CD4-positive, alpha-beta T cell treated with Interferon alpha-2 for 1 hour (primary cell): ENCODE measurements around the gene RPL36.
"Not testable (repeated sequence)": the region's sequence is repeated elsewhere in the genome, so short reads cannot be mapped to it uniquely, and the experiment has no call there.

Experiments
- DNase-seq, 2 donors: peaks; one replicate each; pipeline ENCODE4 v3.0.0-alpha.2; 2020 to 2022

Gene RPL36

GRCh38 chr19:5691822-5692722, 2.0 kb downstream of the RPL36 start:
- DNase-seq, result no peak

- DNase-seq, result no peak
These were observed 2.7 kb downstream of the RPL36 start for GRCh38 chr19:5692723-5693194.

GRCh38 chr19:5693195-5694166, 3.4 kb downstream of the RPL36 start:
- DNase-seq, result no peak

- DNase-seq, result no peak
These were observed 4.3 kb downstream of the RPL36 start for GRCh38 chr19:5694167-5694955.

- DNase-seq, result no peak
These were observed 5.0 kb downstream of the RPL36 start for GRCh38 chr19:5694956-5695648.

GRCh38 chr19:5695649-5696195, 5.6 kb downstream of the RPL36 start:
- no peak for DNase-seq

- DNase-seq, result no peak
These were observed 6.3 kb downstream of the RPL36 start for GRCh38 chr19:5696196-5697021.

GRCh38 chr19:5697022-5697889, 7.2 kb downstream of the RPL36 start:
- DNase-seq, result no peak

- DNase-seq, result no peak
These were observed 8.0 kb downstream of the RPL36 start for GRCh38 chr19:5697890-5698634.

- DNase-seq, result no peak
These were observed 8.7 kb downstream of the RPL36 start for GRCh38 chr19:5698635-5699422.

- no peak for DNase-seq
These were observed 10.5 kb downstream of the RPL36 start for GRCh38 chr19:5700455-5701092.

- DNase-seq, result not testable (repeated sequence)
These were observed 11.9 kb downstream of the RPL36 start for GRCh38 chr19:5702053-5702410.

GRCh38 chr19:5703819-5704818, 14.0 kb downstream of the RPL36 start:
- DNase-seq, result no peak

- DNase-seq, result no peak
These were observed 15.5 kb downstream of the RPL36 start for GRCh38 chr19:5705552-5705951.

GRCh38 chr19:5706876-5707573, 16.9 kb downstream of the RPL36 start:
- no peak for DNase-seq
